ENCODE results near the gene CDC42EP4. TPM values are rescaled to one million over a fixed set of nuclear protein-coding genes. Genes with fewer than 3 reads are reported as not detected.
"Not testable (repeated sequence)": the region's sequence is repeated elsewhere in the genome, so short reads cannot be mapped to it uniquely, and the experiment has no call there.

Gene CDC42EP4
- total RNA-seq, 1 donor from 2014 or later: 34.0 TPM

DNA sequence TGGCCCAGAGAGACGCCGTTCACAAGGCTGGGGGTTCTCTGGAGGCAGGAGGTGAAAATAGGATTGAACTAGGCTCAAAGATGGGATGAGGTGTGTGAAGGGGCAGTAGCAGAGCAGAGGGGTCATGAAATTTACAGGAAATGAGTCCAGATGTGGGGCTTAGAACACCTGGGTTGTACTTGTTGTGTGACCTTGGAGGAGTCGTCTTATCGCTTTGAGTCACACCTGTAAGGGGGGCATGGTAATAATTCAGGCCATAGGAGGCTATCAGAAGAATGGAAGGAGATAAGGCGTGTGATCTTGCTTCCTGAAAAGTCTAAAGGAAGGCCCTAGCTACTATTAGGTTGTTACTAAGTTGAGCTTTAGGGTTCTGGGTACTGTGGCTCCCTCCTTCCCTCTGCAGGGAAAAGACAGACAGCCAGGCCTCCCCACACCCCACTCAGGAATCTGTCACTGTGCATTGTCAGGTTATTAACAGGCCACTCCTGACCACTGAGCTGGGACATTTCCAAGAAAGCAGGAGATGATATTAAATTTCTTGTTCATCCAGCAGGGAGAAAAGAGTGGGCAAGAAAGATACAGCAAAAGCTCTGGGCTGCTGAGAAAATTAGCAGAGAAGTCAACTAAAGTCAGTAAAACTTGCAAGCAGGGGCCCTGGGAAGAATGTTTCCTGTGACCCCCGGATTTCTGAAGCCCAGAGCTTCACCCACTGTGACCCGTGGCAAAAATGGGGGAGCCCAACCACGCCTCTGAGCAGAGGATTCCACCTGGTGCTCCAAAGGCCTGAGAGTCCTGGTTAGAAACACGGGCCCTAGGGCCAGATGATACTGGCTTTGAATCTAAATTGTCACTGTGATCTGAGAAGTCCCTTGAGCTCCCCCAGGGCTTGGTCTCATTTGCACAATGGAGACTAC, 6.0 kb upstream of the CDC42EP4 start:
- H3K36me3 ChIP-seq: no peaks in the 10 kb centered on the region
- intact Hi-C loops (cut with micrococcal nuclease): no loop called here
- H3K4me1 ChIP-seq: peaks cover 27% of the 10 kb centered on the region
- TF ChIP-seq, protein P1, sequence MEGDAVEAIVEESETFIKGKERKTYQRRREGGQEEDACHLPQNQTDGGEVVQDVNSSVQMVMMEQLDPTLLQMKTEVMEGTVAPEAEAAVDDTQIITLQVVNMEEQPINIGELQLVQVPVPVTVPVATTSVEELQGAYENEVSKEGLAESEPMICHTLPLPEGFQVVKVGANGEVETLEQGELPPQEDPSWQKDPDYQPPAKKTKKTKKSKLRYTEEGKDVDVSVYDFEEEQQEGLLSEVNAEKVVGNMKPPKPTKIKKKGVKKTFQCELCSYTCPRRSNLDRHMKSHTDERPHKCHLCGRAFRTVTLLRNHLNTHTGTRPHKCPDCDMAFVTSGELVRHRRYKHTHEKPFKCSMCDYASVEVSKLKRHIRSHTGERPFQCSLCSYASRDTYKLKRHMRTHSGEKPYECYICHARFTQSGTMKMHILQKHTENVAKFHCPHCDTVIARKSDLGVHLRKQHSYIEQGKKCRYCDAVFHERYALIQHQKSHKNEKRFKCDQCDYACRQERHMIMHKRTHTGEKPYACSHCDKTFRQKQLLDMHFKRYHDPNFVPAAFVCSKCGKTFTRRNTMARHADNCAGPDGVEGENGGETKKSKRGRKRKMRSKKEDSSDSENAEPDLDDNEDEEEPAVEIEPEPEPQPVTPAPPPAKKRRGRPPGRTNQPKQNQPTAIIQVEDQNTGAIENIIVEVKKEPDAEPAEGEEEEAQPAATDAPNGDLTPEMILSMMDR (IDR thresholded peaks at IDR 0.05; ENCODE audit: borderline replicate concordance): no peak
- H3K9me3 ChIP-seq (replicated peaks): peaks cover 3% of the 10 kb centered on the region
- peak overlapping the region; percentile 50 for H3K27ac ChIP-seq (replicated peaks)
- no peak overlapping the region for H3K4me3 ChIP-seq
- DNase-seq: no peak
- H3K27me3 ChIP-seq (ENCODE audit: low read depth): no peaks in the 10 kb centered on the region

GRCh38 chr17:73316919-73317505, 5.2 kb upstream of the CDC42EP4 start:
- Histone ChIP-seq H3K36me3 (no peaks in the 10 kb centered on the region), H3K27ac (replicated peaks) (peak overlapping the region; percentile 50), H3K9me3 (replicated peaks) (no peaks in the 10 kb centered on the region), H3K27me3 (ENCODE audit: low read depth) (no peaks in the 10 kb centered on the region), H3K4me1 (peaks cover 35% of the 10 kb centered on the region), H3K4me3 (no peak overlapping the region)
- intact Hi-C loops (cut with micrococcal nuclease): no loop called here
- TF ChIP-seq, protein P1 (IDR thresholded peaks at IDR 0.05; ENCODE audit: borderline replicate concordance): no peak
- no peak for DNase-seq

DNA sequence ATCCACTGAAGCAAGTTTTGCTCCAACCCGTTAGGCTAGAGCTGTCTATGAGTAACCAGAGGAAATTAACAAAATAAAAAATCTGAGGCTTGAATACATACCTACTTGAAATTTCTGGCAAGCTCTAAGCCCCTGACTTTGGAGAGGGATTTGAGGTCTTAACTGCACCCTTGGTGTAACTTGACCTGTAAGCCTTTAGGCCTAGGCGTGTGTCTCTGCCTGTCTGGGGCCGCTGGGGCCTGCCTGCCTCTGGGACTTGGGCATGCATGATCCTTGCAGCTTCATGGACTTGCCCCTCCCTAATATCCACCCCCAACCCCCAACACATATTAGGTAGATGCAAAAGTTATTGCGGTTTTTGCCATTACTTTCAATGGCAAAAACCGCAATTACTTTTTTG, 3.7 kb upstream of the CDC42EP4 start:
- Histone ChIP-seq H3K4me3 (no peak overlapping the region), H3K4me1 (peaks cover 37% of the 10 kb centered on the region), H3K9me3 (replicated peaks) (no peaks in the 10 kb centered on the region), H3K27me3 (ENCODE audit: low read depth) (no peaks in the 10 kb centered on the region), H3K36me3 (no peaks in the 10 kb centered on the region), H3K27ac (replicated peaks) (no peak overlapping the region)
- DNase-seq: no peak
- intact Hi-C loops (cut with micrococcal nuclease): no loop called here
- TF ChIP-seq, protein P1 (IDR thresholded peaks at IDR 0.05; ENCODE audit: borderline replicate concordance): no peak

DNA sequence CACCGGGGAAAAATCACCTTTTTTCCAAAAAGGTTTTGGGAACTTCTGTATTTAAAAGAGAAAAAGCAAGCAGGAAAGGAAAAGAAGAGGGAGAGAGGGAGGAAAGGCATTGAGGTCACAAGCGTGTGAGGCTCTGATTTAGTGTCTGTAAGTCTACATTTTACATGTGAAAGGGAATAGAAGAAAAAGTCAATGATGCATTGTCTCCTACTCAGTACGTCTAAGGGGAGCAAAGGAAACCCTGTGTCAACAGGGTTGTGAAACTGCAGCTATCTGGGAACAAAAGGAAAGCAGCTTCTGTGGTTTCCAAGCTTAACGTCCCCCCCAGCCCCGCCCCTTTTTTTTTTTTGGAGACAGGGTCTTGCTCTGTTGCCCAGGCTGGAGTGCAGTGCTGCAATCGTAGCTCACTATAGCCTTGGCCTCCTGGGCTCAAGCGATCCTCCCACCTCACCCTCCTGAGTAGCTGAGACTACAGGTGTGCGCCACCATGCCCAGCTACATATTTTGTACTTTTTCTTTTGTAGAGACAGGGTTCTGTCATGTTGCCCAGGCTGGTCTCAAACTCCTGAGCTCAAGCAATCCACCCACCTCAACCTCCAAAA, 1.8 kb upstream of the CDC42EP4 start:
- Histone ChIP-seq H3K4me1 (peaks cover 55% of the 10 kb centered on the region), H3K27ac (replicated peaks) (no peak overlapping the region), H3K27me3 (ENCODE audit: low read depth) (no peaks in the 10 kb centered on the region), H3K4me3 (no peak overlapping the region), H3K36me3 (no peaks in the 10 kb centered on the region), H3K9me3 (replicated peaks) (no peaks in the 10 kb centered on the region)
- DNase-seq: no peak
- TF ChIP-seq, protein P1 (IDR thresholded peaks at IDR 0.05; ENCODE audit: borderline replicate concordance): no peak
- intact Hi-C loops (cut with micrococcal nuclease): no loop called here

- intact Hi-C loops (cut with micrococcal nuclease); DNase-seq; H3K9me3 ChIP-seq (replicated peaks); H3K36me3 ChIP-seq; H3K4me3 ChIP-seq; H3K27me3 ChIP-seq (ENCODE audit: low read depth): not testable (repeated sequence)
- Histone ChIP-seq H3K27ac (replicated peaks) (peak overlapping the region; percentile 98), H3K4me1 (peaks cover 58% of the 10 kb centered on the region)
Observed at GRCh38 chr17:73312887-73313286, 1.1 kb upstream of the CDC42EP4 start.
